GM12801 (cell line): ENCODE measurements around the gene SLC39A11.

ENCODE experiments used
- CTCF ChIP-seq: IDR thresholded peaks from one replicate; pipeline ENCODE4 v1.5.1; 2011; ENCODE audit warnings: control low read depth; ENCODE audit not compliant: insufficient read length; ENCODE audit errors: extremely low read depth

SLC39A11 gene

GRCh38 chr17:72906306-72906705 is 186.2 kb downstream of the SLC39A11 start:
- TF ChIP-seq CTCF: no peak

GRCh38 chr17:72903522-72903921 is 189.0 kb downstream of the SLC39A11 start:
- TF ChIP-seq CTCF: no peak

- TF ChIP-seq CTCF: no peak
These were observed 190.8 kb downstream of the SLC39A11 start for GRCh38 chr17:72901657-72902056.

GRCh38 chr17:72901083-72901482 is 191.4 kb downstream of the SLC39A11 start:
- TF ChIP-seq CTCF: no peak

- TF ChIP-seq CTCF: no peak
These were observed 191.9 kb downstream of the SLC39A11 start for GRCh38 chr17:72900654-72900971.

GRCh38 chr17:72898725-72899124 is 193.8 kb downstream of the SLC39A11 start:
- no peak for TF ChIP-seq CTCF

- TF ChIP-seq CTCF: no peak
These were observed 200.9 kb downstream of the SLC39A11 start for GRCh38 chr17:72891627-72892026.

- no peak for TF ChIP-seq CTCF
These were observed 201.8 kb downstream of the SLC39A11 start for GRCh38 chr17:72890711-72891110.
